Naive thymus-derived CD8-positive, alpha-beta T cell (primary cell): ENCODE data around the gene IPCEF1. TPM values are rescaled to one million over a fixed set of nuclear protein-coding genes. Genes with fewer than 3 reads are reported as not detected.

Experiments used
- ATAC-seq, 2 donors: fragments of 150-1000 bp; cut with Tn5 transposase in 1 of 2; sonication (Bioruptor Pico), chemical (Tn5 transposase) in 1 of 2; 1 replicate in 1 of 2; 2 replicates in 1 of 2; pipeline ENCODE4 v1.10.0; 2021; ENCODE audit warnings: mild to moderate bottlenecking in 2 of 2, moderate library complexity in 2 of 2
- POLR2A ChIA-PET: fragments of 350-600 bp; sonication (Branson Sonifier 250); formaldehyde crosslinking; loops from one replicate; lab custom pipeline; 2021; ENCODE audit warnings: antibody characterized with exemption; lab: Charles Lee
- DNase-seq, 10 donors: peaks; one replicate each; pipeline versions ENCODE4 v3.0.0 to v3.0.0-alpha.2; 2020 to 2022
- H3K27ac Mint-ChIP-seq, 10 donors: one replicate each; pipeline ENCODE4 v1.8.0; 2020 to 2022; ENCODE audit warnings: mild to moderate bottlenecking in 10 of 10, mixed read lengths in 10 of 10, moderate library complexity in 4 of 10, inconsistent platforms in 1 of 10
- H3K27me3 Mint-ChIP-seq, 5 donors: one replicate each; pipeline ENCODE4 v1.8.0; 2021 to 2022; ENCODE audit warnings: mixed read lengths in 5 of 5
- H3K36me3 Mint-ChIP-seq, 3 donors: one replicate each; pipeline ENCODE4 v1.8.0; 2020 to 2022; ENCODE audit warnings: mixed read lengths in 3 of 3, mild to moderate bottlenecking in 2 of 3, inconsistent platforms in 1 of 3
- H3K4me1 Mint-ChIP-seq, 4 donors: one replicate each; pipeline ENCODE4 v1.8.0; 2021 to 2022; ENCODE audit warnings: mixed read lengths in 4 of 4
- H3K4me3 Mint-ChIP-seq, 10 donors: one replicate each; pipeline ENCODE4 v1.8.0; 2020 to 2022; ENCODE audit warnings: mild to moderate bottlenecking in 10 of 10, mixed read lengths in 10 of 10, moderate library complexity in 6 of 10, inconsistent platforms in 1 of 10
- H3K9me3 Mint-ChIP-seq, 9 donors: one replicate each; pipeline ENCODE4 v1.8.0; 2020 to 2022; ENCODE audit warnings: mixed read lengths in 9 of 9, mild to moderate bottlenecking in 3 of 9, inconsistent platforms in 1 of 9, moderate library complexity in 1 of 9
- polyA plus RNA-seq, 3 donors: library from polyadenylated mRNA; unstranded; fragments of 300-500 nt; fragmentation: Illumina TruSeq; gene quantifications; one replicate each; pipeline ENCODE4 v1.2.3, GENCODE V29; 2021
- total RNA-seq, 8 experiments: library from RNA in 2 of 8; stranded (reverse) in 2 of 8; gene quantifications; one replicate each; pipeline ENCODE4 v1.2.3 and lab custom pipeline; 2021 to 2026

IPCEF1 gene
- total and polyA plus RNA-seq, 5 experiments from 2014 or later = 80.9 to 102 (median 91.7) TPM

DNA sequence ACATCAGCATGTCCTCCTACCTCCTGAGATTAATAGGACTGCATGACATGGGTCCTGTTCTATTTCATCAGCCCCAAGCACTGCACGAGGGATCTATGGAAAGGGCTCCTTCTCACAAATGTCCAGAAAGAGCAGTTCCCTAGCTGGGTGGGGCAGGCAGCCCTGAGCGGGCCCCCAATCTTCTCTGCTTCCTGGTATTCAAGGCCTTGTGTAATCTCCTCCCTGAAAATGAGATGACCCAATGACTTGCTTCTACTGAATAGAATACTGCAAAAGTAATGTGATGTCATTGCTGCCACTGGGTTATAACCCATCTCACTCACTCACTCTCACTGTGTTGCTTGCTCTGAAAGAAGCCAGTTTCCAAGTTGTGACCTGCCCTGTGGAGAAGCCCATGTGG lies 191.1 kb downstream of the IPCEF1 start:
- POLR2A ChIA-PET = interaction anchor here (0.5 kb wide), 1 partner anchor 125 kb away, joined by 3 read pairs; no protein-coding TSS in a partner anchor
- no peaks in the 10 kb centered on the region for H3K9me3 Mint-ChIP-seq
- H3K27ac Mint-ChIP-seq = peak overlapping the region in 9 of 10 donors; percentile 53 to 80 (median 75)
- H3K4me3 Mint-ChIP-seq = peak overlapping the region in 6 of 10 donors; percentile 15 to 68 (median 45)
- H3K4me1 Mint-ChIP-seq = peaks cover 31 to 65% (median 53%) of the 10 kb centered on the region in 4 donors
- H3K27me3 Mint-ChIP-seq = no peaks in the 10 kb centered on the region
- DNase-seq (no peak), ATAC-seq (no peak)
- H3K36me3 Mint-ChIP-seq = peaks cover 12 to 56% (median 24%) of the 10 kb centered on the region in 3 donors

DNA sequence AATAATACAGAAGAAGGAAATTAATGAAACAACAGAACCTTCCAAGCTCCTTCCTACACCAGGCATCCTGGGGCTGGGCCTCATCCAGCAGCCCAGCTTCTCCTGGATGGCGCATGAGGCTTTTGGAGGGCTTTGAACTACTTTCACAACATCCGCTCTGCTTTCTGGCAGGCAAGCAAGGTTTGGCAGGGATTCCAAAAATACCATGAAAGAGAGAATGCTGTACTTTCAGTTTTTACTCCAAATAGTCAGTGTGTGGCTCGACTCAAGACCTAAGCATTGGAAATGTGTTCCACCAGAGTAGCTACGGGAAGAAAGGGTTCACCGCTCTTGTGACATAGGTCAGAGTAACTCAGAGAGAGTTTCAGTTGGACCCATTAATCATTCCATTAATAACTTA lies 192.2 kb downstream of the IPCEF1 start:
- POLR2A ChIA-PET = interaction anchor here (0.6 to 1.3 kb wide), 2 partner anchors 11 to 85 kb away, joined by 3 to 4 read pairs; no protein-coding TSS in a partner anchor
- Mint-ChIP-seq H3K27me3 (no peaks in the 10 kb centered on the region), H3K36me3 (peaks cover 12 to 57% (median 30%) of the 10 kb centered on the region in 3 donors), H3K4me1 (peaks cover 22 to 61% (median 47%) of the 10 kb centered on the region in 4 donors), H3K27ac (peak overlapping the region in 9 of 10 donors; percentile 9 to 89 (median 81)), H3K4me3 (peak overlapping the region; percentile 10 to 74 (median 49)), H3K9me3 (no peaks in the 10 kb centered on the region)
- DNase-seq = peak in 4 of 10 donors; percentile 5 to 43 (median 24)
- ATAC-seq = peak; percentile 53 to 61

DNA sequence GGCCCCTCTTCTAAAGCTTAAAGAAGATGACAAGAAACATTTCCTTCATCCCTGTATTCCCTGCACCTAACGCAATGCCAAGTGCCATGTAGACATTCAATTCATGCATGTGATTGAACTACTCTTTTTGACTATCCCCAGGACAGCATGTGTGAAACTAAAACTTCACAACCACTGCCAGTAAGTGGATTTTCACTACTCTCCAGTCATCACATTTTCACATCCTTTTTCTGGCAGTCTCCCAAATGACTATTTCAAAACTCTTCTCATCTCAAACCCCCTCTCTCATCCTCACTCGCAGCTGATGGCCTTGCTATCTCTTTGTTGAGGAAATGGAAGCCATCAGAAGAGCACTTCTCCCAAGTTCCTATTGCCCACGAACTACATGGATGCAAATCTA lies 194.9 kb downstream of the IPCEF1 start:
- no peaks in the 10 kb centered on the region for H3K27me3 Mint-ChIP-seq
- no peak overlapping the region for H3K27ac Mint-ChIP-seq
- ATAC-seq (no peak), DNase-seq (no peak)
- POLR2A ChIA-PET = interaction anchor here (0.7 kb wide), 1 partner anchor 1149 kb away, joined by 4 read pairs; no protein-coding TSS in a partner anchor
- H3K36me3 Mint-ChIP-seq = peaks cover 5 to 45% (median 20%) of the 10 kb centered on the region in 3 donors
- H3K4me3 Mint-ChIP-seq = no peak overlapping the region
- peaks cover 25 to 60% (median 54%) of the 10 kb centered on the region in 4 donors for H3K4me1 Mint-ChIP-seq
- no peaks in the 10 kb centered on the region for H3K9me3 Mint-ChIP-seq

DNA sequence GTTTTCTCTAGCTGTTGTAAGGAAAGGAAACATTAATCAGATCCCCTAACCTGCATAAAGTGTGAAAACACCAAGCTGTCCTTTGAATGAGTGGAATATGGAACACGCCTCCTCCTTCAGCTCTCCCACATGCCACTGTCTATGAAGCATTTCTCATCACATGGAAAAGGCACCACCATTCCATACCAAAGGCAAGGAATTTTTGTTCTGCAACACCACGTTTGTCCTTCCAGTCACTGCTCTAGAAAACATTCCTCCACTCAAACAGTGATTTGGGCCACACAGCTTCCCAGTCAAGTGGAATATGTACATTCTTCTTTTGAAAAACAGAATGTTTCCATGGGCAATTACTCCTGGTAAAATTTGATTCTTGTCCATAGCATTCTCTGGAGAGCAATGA lies 197.5 kb downstream of the IPCEF1 start:
- peak overlapping the region in 8 of 10 donors; percentile 13 to 85 (median 68) for H3K27ac Mint-ChIP-seq
- H3K36me3 Mint-ChIP-seq = peaks cover 0 to 27% (median 11%) of the 10 kb centered on the region in 3 donors
- no peaks in the 10 kb centered on the region for H3K27me3 Mint-ChIP-seq
- ATAC-seq = no peak
- H3K4me1 Mint-ChIP-seq = peaks cover 20 to 60% (median 54%) of the 10 kb centered on the region in 4 donors
- DNase-seq = no peak
- POLR2A ChIA-PET = no interaction called here
- no peaks in the 10 kb centered on the region for H3K9me3 Mint-ChIP-seq
- H3K4me3 Mint-ChIP-seq = no peak overlapping the region

DNA sequence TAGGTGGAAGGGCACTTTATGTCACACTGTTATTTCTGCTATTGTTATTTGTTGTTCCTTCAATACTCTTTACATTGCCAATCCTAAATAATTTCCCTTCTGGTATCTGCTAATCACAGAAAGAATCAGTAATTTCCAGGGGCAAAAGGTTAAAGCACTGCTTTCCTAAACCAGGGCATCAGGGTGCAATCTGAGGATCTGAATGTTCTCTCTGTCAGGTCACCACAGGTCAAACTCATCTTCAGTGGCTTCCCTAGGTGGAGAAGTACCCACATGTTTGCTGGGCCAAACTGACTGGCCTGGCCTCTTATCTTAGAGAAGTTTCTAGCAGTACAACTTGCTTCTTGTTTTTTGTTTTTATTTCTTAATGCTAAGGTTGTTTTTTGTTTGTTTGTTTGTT lies 198.9 kb downstream of the IPCEF1 start:
- peaks cover 0 to 27% (median 11%) of the 10 kb centered on the region in 3 donors for H3K36me3 Mint-ChIP-seq
- peak overlapping the region; percentile 85 to 96 (median 92) for H3K27ac Mint-ChIP-seq
- no peak for ATAC-seq
- DNase-seq = no peak
- H3K4me3 Mint-ChIP-seq = peak overlapping the region; percentile 50 to 88 (median 77)
- H3K4me1 Mint-ChIP-seq = peaks cover 24 to 65% (median 55%) of the 10 kb centered on the region in 4 donors
- POLR2A ChIA-PET = interaction anchor here (0.8 to 1.5 kb wide), 2 partner anchors 88 to 120 kb away, joined by 3 to 5 read pairs; no protein-coding TSS in a partner anchor
- no peaks in the 10 kb centered on the region for H3K27me3 Mint-ChIP-seq
- H3K9me3 Mint-ChIP-seq = no peaks in the 10 kb centered on the region

DNA sequence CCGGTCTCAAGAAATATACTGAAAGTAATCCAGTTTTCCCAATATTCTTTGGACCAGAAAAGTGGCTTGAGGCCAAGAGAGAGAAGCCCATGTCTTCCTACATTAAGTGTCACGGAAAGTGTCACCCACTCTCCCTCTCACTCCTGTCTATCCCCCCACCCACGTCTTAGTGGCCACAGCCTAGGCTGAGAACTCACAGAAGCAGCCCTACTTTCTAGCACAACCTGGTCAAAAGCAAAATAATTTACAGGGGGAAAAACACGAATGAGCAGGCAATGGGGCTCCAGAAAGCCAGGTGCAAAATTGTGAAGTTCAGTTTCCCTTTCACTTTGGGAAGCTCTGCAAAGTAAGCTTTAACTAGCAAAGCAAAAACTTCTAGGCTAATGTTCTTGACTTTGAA lies 199.5 kb downstream of the IPCEF1 start:
- peak overlapping the region; percentile 85 to 96 (median 92) for H3K27ac Mint-ChIP-seq
- peak overlapping the region; percentile 50 to 88 (median 77) for H3K4me3 Mint-ChIP-seq
- POLR2A ChIA-PET = interaction anchor here (0.8 to 1.5 kb wide), 2 partner anchors 89 to 121 kb away, joined by 3 to 5 read pairs; no protein-coding TSS in a partner anchor
- H3K27me3 Mint-ChIP-seq = no peaks in the 10 kb centered on the region
- H3K9me3 Mint-ChIP-seq = no peaks in the 10 kb centered on the region
- DNase-seq (peak in 3 of 10 donors; percentile 12 to 41 (median 36)), ATAC-seq (peak; percentile 34)
- H3K4me1 Mint-ChIP-seq = peaks cover 24 to 65% (median 56%) of the 10 kb centered on the region in 4 donors
- peaks cover 0 to 27% (median 11%) of the 10 kb centered on the region in 3 donors for H3K36me3 Mint-ChIP-seq

DNA sequence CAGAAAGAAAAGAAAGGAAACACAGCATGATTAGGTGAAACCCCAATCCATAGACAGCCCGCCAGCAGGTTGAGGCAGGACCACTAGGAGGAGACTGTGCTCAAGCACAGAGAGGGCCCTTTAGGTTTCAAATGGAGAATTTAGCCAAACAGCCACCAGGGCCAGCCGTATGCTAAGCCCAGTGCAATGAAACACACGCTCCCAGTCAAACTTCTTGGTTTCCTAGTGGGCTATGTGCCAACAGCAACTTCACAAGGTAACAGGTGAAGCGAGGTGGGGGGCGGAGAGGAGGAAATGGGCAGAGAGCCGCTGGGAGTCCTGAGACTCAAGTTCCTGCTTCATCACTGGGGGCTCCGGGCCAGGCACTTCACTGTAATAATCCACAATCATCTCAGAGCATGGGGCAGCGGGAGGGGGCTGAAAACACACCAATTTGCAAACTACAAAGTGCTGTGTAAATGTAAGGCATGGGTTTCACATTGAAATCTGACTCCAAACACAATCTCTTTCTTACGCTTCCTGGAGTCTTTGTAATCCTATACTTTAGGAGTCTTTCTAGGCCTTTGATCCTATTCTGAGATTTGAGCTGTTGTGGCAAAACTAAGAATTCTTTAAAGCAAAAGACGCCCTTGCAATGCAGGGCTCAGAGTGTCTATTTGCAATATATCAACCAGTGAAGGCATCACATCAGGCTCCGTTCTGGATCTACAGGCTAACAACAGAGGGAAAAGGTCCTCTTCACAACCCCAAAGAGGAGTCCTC lies 200.3 kb downstream of the IPCEF1 start:
- H3K4me1 Mint-ChIP-seq = peaks cover 24 to 65% (median 58%) of the 10 kb centered on the region in 4 donors
- POLR2A ChIA-PET = no interaction called here

DNA sequence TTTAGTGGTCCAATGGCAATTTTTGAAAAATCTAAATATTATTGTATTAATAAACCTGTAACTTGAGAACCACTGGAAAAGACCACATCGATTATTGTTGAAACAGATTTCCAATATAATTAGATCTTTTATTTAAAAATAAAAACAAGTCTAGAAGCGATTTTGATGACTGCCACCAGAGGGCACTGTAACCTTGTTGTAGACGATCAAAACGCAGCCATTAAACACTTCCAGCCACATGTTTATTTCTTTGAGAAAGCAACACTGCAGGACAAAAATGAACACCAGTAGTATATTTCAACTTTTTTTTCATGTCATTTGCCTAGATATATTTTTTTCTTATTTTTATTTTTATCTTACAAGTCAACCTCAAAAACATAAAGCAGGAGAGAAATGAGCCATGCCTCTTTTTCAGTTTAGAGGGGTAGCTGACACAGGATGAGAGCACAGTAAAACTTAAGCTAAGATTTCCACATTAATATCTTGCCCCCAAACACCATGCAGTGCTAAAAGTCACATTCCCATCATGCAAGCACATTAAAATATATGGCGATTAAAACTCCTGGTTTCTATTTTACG lies 202.1 kb downstream of the IPCEF1 start:
- H3K4me1 Mint-ChIP-seq = peaks cover 26 to 56% (median 50%) of the 10 kb centered on the region in 4 donors
- DNase-seq = peak; percentile 36 to 82 (median 63)
- H3K36me3 Mint-ChIP-seq = peaks cover 0 to 12% (median 5%) of the 10 kb centered on the region in 3 donors
- ATAC-seq = no peak
- H3K27ac Mint-ChIP-seq = peak overlapping the region; percentile 24 to 94 (median 86)
- no peaks in the 10 kb centered on the region for H3K27me3 Mint-ChIP-seq
- H3K4me3 Mint-ChIP-seq = peak overlapping the region in 2 of 10 donors; percentile 5 to 15
- H3K9me3 Mint-ChIP-seq = no peaks in the 10 kb centered on the region
- POLR2A ChIA-PET = interaction anchor here (1.0 kb wide), 1 partner anchor 122 kb away, joined by 7 read pairs; no protein-coding TSS in a partner anchor

More for the DNA sequence above, 200.3 kb downstream of the IPCEF1 start:
- H3K27ac Mint-ChIP-seq = peak overlapping the region; percentile 85 to 96 (median 92)
- DNase-seq = peak; percentile 26 to 76 (median 54)
- H3K36me3 Mint-ChIP-seq = peaks cover 0 to 27% (median 11%) of the 10 kb centered on the region in 3 donors
- peak overlapping the region; percentile 50 to 88 (median 77) for H3K4me3 Mint-ChIP-seq
- no peaks in the 10 kb centered on the region for H3K27me3 Mint-ChIP-seq
- ATAC-seq = peak; percentile 88 to 91
- no peaks in the 10 kb centered on the region for H3K9me3 Mint-ChIP-seq

DNA sequence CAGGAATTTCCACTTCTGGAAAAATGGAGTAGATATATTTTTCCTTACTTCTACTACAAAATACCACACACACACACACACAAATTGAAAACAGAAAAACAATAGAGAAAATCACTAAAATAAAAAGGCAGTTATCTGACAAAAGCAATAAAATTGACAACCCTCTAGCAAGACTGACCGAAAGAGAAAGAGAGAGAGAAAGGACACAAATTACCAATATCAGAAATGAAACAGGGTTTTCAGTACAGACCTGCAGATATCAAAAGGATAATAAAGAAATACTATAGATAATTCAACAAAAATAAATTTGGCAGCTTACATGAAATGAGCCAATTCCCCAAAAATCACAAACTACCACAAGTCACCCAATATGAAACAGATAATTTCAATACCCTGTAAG lies 212.8 kb downstream of the IPCEF1 start:
- DNase-seq = no peak
- no peak overlapping the region for H3K4me3 Mint-ChIP-seq
- peaks cover 0 to 11% (median 3%) of the 10 kb centered on the region in 5 donors for H3K27me3 Mint-ChIP-seq
- POLR2A ChIA-PET = no interaction called here
- peaks cover 0 to 10% (median 6%) of the 10 kb centered on the region in 4 donors for H3K4me1 Mint-ChIP-seq
- no peaks in the 10 kb centered on the region for H3K9me3 Mint-ChIP-seq
- H3K36me3 Mint-ChIP-seq = no peaks in the 10 kb centered on the region
- no peak for ATAC-seq
- H3K27ac Mint-ChIP-seq = no peak overlapping the region

DNA sequence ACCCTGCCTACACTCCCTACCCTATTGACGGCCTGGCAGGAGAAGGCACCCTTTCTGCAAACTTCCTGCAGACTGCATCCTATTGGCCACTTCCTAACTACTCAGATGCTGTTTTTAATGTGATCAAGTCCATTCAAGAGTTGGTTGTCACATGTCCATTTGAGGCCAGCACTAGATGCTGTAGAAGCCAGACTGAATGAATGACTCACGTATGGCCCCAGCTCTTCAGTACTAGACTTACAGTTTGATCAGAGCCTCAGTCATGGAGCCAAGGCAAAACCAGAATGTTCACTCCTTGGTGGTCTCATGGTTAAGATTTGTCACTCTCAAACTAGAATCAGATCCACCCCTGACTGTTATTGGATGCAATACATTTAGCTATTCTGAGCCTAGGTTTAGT lies 215.9 kb downstream of the IPCEF1 start:
- DNase-seq = no peak
- no peak for ATAC-seq
- no peak overlapping the region for H3K27ac Mint-ChIP-seq
- peaks cover 0 to 11% (median 3%) of the 10 kb centered on the region in 5 donors for H3K27me3 Mint-ChIP-seq
- no peak overlapping the region for H3K4me3 Mint-ChIP-seq
- POLR2A ChIA-PET = interaction anchor here (0.7 kb wide), 1 partner anchor 12 kb away, joined by 3 read pairs; no protein-coding TSS in a partner anchor
- H3K4me1 Mint-ChIP-seq = peaks cover 0 to 12% (median 6%) of the 10 kb centered on the region in 4 donors
- no peaks in the 10 kb centered on the region for H3K9me3 Mint-ChIP-seq
- H3K36me3 Mint-ChIP-seq = no peaks in the 10 kb centered on the region

DNA sequence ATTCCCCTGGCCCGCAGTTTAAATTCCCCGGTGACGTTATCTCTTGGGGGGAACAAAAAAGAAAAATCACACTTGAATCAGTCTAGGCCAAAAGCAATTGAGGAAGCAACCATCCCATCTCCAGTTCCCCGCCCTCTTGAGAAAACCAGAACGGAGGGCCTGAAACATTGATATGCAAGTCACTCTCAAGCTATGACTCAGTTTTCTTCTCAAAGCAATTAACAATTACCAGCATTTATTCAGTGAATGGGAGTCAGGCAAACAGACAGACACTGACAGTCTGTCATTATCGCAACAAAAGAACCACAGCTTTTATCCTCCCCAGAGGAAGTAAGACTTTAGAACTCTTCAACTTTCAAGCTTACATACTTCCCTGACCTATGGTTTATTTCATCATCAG lies 216.7 kb downstream of the IPCEF1 start:
- Mint-ChIP-seq H3K4me3 (no peak overlapping the region), H3K27ac (peak overlapping the region in 1 of 10 donors; percentile 53), H3K4me1 (peaks cover 0 to 12% (median 6%) of the 10 kb centered on the region in 4 donors), H3K9me3 (no peaks in the 10 kb centered on the region), H3K27me3 (peaks cover 0 to 11% (median 3%) of the 10 kb centered on the region in 5 donors), H3K36me3 (no peaks in the 10 kb centered on the region)
- DNase-seq (no peak), ATAC-seq (no peak)
- POLR2A ChIA-PET = no interaction called here

DNA sequence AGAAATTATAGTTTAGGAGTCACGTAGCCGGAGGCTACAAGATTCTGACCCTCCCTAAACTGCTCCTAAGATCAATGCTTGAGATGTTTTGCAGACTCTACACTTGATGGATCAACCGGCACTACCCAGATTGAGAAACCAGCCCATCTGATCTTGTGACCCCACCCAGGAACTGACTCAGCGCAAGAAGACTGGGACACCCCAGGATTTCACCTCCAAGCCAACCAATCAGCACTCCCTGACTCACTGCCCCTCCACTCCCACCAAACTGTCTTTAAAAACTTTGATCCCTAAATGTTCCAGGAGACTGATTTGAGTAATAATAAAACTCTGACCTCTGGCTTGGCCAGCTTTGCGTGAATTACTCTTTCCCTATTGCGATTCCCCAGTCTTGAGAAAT lies 217.8 kb downstream of the IPCEF1 start:
- ATAC-seq = no peak
- POLR2A ChIA-PET = no interaction called here
- no peaks in the 10 kb centered on the region for H3K9me3 Mint-ChIP-seq

More for the DNA sequence above, 217.8 kb downstream of the IPCEF1 start:
- Mint-ChIP-seq H3K27me3 (peaks cover 0 to 11% (median 3%) of the 10 kb centered on the region in 5 donors), H3K36me3 (no peaks in the 10 kb centered on the region), H3K27ac (no peak overlapping the region), H3K4me3 (no peak overlapping the region), H3K4me1 (peaks cover 0 to 12% (median 6%) of the 10 kb centered on the region in 4 donors)
- no peak for DNase-seq
